Measurements from ENCODE around the gene TVP23C.
"Not testable (repeated sequence)": the region's sequence is repeated elsewhere in the genome, so short reads cannot be mapped to it uniquely, and the experiment has no call there.

- TF ChIP-seq TARDBP (IDR thresholded peaks at IDR 0.05); ZNF384 (IDR thresholded peaks at IDR 0.05); FOXA1 (IDR thresholded peaks at IDR 0.05); SUZ12 (IDR thresholded peaks at IDR 0.05); CTBP1 (IDR thresholded peaks at IDR 0.05; ENCODE audit: borderline replicate concordance); SP1 (IDR thresholded peaks at IDR 0.05); BHLHE40 (IDR thresholded peaks at IDR 0.05; ENCODE audit: borderline replicate concordance); ELF4 (IDR thresholded peaks at IDR 0.05); ARNT (IDR thresholded peaks at IDR 0.05); LEF1 (IDR thresholded peaks at IDR 0.05; ENCODE audit: borderline replicate concordance); FOXK2 (IDR thresholded peaks at IDR 0.05); FOXM1 (IDR thresholded peaks at IDR 0.05; ENCODE audit: borderline replicate concordance); PKNOX1 (IDR thresholded peaks at IDR 0.05); L3MBTL2 (conservative IDR thresholded peaks at IDR 0.05): not testable (repeated sequence)
Observed at GRCh38 chr17:15562613-15563374, 489 bp downstream of the TVP23C start.

Measured in HEK293T (cell line).